Sigmoid colon (tissue), 7 donors: ENCODE data around the gene AXL. TPM values are rescaled to one million over a fixed set of nuclear protein-coding genes. Genes with fewer than 3 reads are reported as not detected.

Source experiments
- DNase-seq: peaks from one replicate; pipeline ENCODE4 v3.0.0-alpha.2; 2019
- H3K27ac ChIP-seq, 4 donors: fragments of 200-600 bp; sonication (generic); one replicate each; pipeline ENCODE4 v1.5.1; 2016 to 2019; ENCODE audit warnings: mild to moderate bottlenecking in 1 of 4
- H3K27me3 ChIP-seq, 3 donors: fragments of 200-600 bp; sonication (generic); one replicate each; pipeline ENCODE4 v1.5.1; 2019; ENCODE audit warnings: mild to moderate bottlenecking in 1 of 3
- H3K36me3 ChIP-seq, 4 donors: fragments of 200-600 bp; sonication (generic); one replicate each; pipeline ENCODE4 v1.5.1; 2016 to 2019
- H3K4me1 ChIP-seq, 4 donors: fragments of 200-600 bp; sonication (generic); one replicate each; pipeline ENCODE4 v1.5.1; 2017 to 2019
- H3K4me3 ChIP-seq, 4 donors: fragments of 200-600 bp; sonication (generic); one replicate each; pipeline ENCODE4 v1.5.1; 2017 to 2019; ENCODE audit warnings: mild to moderate bottlenecking in 2 of 4, moderate library complexity in 1 of 4
- H3K9me3 ChIP-seq, 4 donors: fragments of 200-600 bp in 3 of 4; sonication (generic) in 3 of 4; one replicate each; pipeline versions ENCODE4 v1.5.1 to v1.6.1; 2013 to 2019
- EP300 ChIP-seq, 4 donors: sonication (generic); formaldehyde crosslinking; IDR thresholded peaks; one replicate each; pipeline ENCODE4 v1.6.1; 2017; ENCODE audit warnings: antibody characterized with exemption in 4 of 4
- POLR2A ChIP-seq, 2 donors: fragments of 450-650 bp; IDR thresholded peaks; one replicate each; pipeline ENCODE4 v1.6.1; 2016; ENCODE audit warnings: antibody characterized with exemption in 2 of 2, mild to moderate bottlenecking in 2 of 2, moderate library complexity in 2 of 2
- POLR2AphosphoS5 ChIP-seq, 4 donors: sonication (generic); formaldehyde crosslinking; IDR thresholded peaks; one replicate each; pipeline ENCODE4 v1.6.1; 2017; ENCODE audit warnings: antibody characterized with exemption in 4 of 4
- WGBS, 2 donors: extraction: QIAGEN DNeasy Blood & Tissue Kit; methylation state at CpG; one replicate each; pipeline ENCODE4 v1.1.7; 2013; 5-methylcytosine and 5-hydroxymethylcytosine counted together
- intact Hi-C: fragments of 100-400 bp; cut with DNase I; formaldehyde crosslinking; loops from one replicate; pipeline ENCODE4 v1.15.1; 2023
- polyA plus RNA-seq, 3 donors: library from polyadenylated mRNA; stranded (reverse); fragments of 200-250 nt; gene quantifications; one replicate each; pipeline ENCODE4 v1.2.3, GENCODE V29; 2013
- total RNA-seq, 4 donors: library from RNA; depleted of rRNA; stranded (reverse); fragments of >200 nt; gene quantifications; one replicate each; pipeline ENCODE4 v1.1.0, GENCODE V29; 2016
- TF ChIP-seq, protein P1 (sequence below), 4 experiments: fragments of 450-650 bp in 3 of 4; fragments of 200-600 bp in 1 of 4; IDR thresholded peaks; one replicate each; pipeline ENCODE4 v1.5.1; 2016 to 2019; ENCODE audit warnings: antibody characterized with exemption in 4 of 4, mild to moderate bottlenecking in 3 of 4, moderate library complexity in 2 of 4
- donor health status: healthy with polysubstance abuse.
- donor health status: Bipolar disorder and iron deficiency.
- donor health status: healthy.

The AXL gene
- total and polyA plus RNA-seq, 7 donors: 5.4 to 108 (median 85.9) TPM

DNA sequence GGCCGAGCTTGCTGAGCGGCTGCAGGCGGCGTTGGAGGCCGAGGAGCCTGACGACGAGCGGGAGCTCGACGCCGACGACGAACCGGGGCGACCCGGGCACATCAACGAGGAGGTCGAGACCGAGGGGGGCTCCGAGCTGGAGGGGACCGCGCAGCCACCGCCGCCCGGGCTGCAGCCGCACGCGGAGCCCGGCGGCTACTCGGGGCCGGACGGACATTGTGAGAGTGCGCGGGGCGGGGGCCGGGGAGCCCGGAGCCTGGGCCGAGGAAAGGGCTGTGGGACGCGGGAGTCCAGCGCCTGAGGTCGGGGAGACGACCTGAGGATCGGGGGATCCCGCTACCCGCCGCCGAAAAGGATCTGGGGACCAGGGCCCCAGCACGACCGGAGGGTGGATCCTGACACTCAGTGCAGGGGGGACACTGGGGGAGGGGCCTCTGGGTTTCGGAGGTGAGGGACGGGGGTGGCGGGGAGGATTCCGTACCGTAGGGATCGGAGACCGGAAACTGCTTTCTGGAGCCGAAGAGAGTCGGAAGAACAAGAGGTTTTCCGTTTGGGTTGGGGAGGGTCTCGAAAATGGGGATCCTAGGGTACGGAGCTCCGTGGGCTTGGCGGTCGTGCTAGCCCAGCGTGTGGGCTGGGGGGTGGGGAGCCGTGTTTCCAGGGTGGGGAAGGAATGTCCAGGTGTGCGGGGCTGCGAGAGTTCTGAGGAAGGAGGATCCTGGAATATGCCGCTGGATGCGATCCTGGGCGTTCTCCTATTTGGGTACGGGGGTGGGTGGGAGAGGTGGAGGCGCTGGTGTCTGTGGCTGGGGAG, 45.8 kb downstream of the AXL start:
- Histone ChIP-seq H3K4me3 (peak overlapping the region; percentile 84 to 100 (median 92)), H3K9me3 (no peaks in the 10 kb centered on the region), H3K4me1 (peaks cover 0 to 40% (median 33%) of the 10 kb centered on the region in 4 donors), H3K36me3 (peaks cover 18 to 24% (median 21%) of the 10 kb centered on the region in 4 donors), H3K27me3 (no peaks in the 10 kb centered on the region), H3K27ac (peak overlapping the region; percentile 96 to 100 (median 100))
- DNase-seq: peak; percentile 84
- intact Hi-C loops: loop anchor here (5.0 kb wide), 1 partner anchor 88 kb away; the partner anchor contains the start of gene TGFB1
- TF ChIP-seq EP300 (IDR thresholded peaks at IDR 0.05) (no peak), POLR2A (IDR thresholded peaks at IDR 0.05) (no peak), POLR2AphosphoS5 (IDR thresholded peaks at IDR 0.05) (no peak)
- TF ChIP-seq, protein P1, sequence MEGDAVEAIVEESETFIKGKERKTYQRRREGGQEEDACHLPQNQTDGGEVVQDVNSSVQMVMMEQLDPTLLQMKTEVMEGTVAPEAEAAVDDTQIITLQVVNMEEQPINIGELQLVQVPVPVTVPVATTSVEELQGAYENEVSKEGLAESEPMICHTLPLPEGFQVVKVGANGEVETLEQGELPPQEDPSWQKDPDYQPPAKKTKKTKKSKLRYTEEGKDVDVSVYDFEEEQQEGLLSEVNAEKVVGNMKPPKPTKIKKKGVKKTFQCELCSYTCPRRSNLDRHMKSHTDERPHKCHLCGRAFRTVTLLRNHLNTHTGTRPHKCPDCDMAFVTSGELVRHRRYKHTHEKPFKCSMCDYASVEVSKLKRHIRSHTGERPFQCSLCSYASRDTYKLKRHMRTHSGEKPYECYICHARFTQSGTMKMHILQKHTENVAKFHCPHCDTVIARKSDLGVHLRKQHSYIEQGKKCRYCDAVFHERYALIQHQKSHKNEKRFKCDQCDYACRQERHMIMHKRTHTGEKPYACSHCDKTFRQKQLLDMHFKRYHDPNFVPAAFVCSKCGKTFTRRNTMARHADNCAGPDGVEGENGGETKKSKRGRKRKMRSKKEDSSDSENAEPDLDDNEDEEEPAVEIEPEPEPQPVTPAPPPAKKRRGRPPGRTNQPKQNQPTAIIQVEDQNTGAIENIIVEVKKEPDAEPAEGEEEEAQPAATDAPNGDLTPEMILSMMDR (IDR thresholded peaks at IDR 0.05): no peak
- 0 to 1% methylated on average over 75 of the region's 75 CpGs for WGBS, 2 donors

- 5 to 26% methylated on average over 17 of the region's 17 CpGs for WGBS, 2 donors
- Histone ChIP-seq H3K9me3 (no peaks in the 10 kb centered on the region), H3K27me3 (no peaks in the 10 kb centered on the region), H3K36me3 (peaks cover 21 to 28% (median 26%) of the 10 kb centered on the region in 4 donors), H3K27ac (peak overlapping the region; percentile 96 to 100 (median 100)), H3K4me3 (peak overlapping the region; percentile 84 to 100 (median 92)), H3K4me1 (peaks cover 0 to 40% (median 33%) of the 10 kb centered on the region in 4 donors)
- intact Hi-C loops: no loop called here
- TF ChIP-seq POLR2AphosphoS5 (IDR thresholded peaks at IDR 0.05): peak in 1 of 4 donors; percentile 35
- TF ChIP-seq EP300 (IDR thresholded peaks at IDR 0.05): no peak
- peak; percentile 64 for DNase-seq
Observed at GRCh38 chr19:41265395-41266153, 46.6 kb downstream of the AXL start.

DNA sequence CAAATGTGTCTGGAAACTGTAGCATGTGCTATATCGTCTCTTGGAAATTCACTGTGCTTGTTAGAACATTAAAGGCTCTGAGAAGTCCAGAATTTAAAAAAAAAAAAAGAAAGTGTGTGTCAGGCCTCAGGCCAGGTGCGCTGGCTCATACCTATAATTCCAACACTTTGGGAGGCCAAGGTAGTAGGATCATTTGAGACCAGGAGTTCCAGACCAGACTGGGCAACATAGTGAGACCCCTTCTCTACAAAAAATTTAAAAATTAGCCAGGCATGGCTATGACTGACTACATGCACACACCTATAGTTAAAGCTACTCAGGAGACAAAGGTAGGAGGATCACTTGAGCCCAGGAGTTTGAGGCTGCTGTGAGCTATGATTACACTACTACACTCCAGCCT, 50.0 kb downstream of the AXL start:
- intact Hi-C loops: no loop called here
- H3K27ac ChIP-seq: no peak overlapping the region
- DNase-seq: no peak
- TF ChIP-seq POLR2A (IDR thresholded peaks at IDR 0.05): no peak
- TF ChIP-seq, protein P1 (IDR thresholded peaks at IDR 0.05): no peak
- no peak for TF ChIP-seq EP300 (IDR thresholded peaks at IDR 0.05)
- no peak for TF ChIP-seq POLR2AphosphoS5 (IDR thresholded peaks at IDR 0.05)
- H3K4me3 ChIP-seq: no peak overlapping the region
- peaks cover 53 to 63% (median 61%) of the 10 kb centered on the region in 4 donors for H3K36me3 ChIP-seq
- H3K4me1 ChIP-seq: peaks cover 0 to 32% (median 25%) of the 10 kb centered on the region in 4 donors
- no peaks in the 10 kb centered on the region for H3K27me3 ChIP-seq
- WGBS, 2 donors: 97 to 98% methylated on average over 2 of the region's 2 CpGs
- no peaks in the 10 kb centered on the region for H3K9me3 ChIP-seq

GRCh38 chr19:41269571-41269970, 50.5 kb downstream of the AXL start:
- Histone ChIP-seq H3K27ac (no peak overlapping the region), H3K9me3 (no peaks in the 10 kb centered on the region), H3K4me1 (peaks cover 0 to 32% (median 25%) of the 10 kb centered on the region in 4 donors), H3K36me3 (peaks cover 58 to 68% (median 66%) of the 10 kb centered on the region in 4 donors), H3K27me3 (no peaks in the 10 kb centered on the region), H3K4me3 (no peak overlapping the region)
- TF ChIP-seq POLR2A (IDR thresholded peaks at IDR 0.05) (no peak), EP300 (IDR thresholded peaks at IDR 0.05) (no peak), POLR2AphosphoS5 (IDR thresholded peaks at IDR 0.05) (no peak)
- TF ChIP-seq, protein P1 (IDR thresholded peaks at IDR 0.05): no peak
- intact Hi-C loops: no loop called here
- no peak for DNase-seq
- 97% methylated on average over 5 of the region's 5 CpGs for WGBS, 2 donors

DNA sequence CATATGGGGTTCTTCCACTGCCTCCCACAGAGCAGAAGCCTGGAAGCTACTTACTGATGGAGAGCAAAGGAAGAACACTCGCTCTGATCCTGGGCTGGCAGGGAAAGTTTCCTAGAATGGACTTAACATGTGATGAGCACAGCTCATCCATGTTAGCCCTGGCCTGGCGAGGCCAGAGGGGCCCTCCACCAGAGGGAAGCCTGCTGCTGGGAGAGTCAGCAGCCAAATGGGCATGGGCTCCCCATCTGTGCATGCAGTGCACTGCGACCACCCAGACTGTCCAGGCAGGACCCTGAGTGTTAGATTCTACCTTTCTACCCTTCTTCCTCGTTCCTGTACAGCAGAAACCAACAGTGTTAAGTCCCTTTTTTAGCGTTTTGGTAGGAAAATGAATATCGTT, 54.1 kb downstream of the AXL start:
- whole genome bisulfite sequencing, 2 donors: 92 to 94% methylated on average over 6 of the region's 6 CpGs
- peaks cover 90 to 100% (median 97%) of the 10 kb centered on the region in 4 donors for H3K36me3 ChIP-seq

More for the DNA sequence above, 54.1 kb downstream of the AXL start:
- H3K4me1 ChIP-seq: peaks cover 0 to under 1% (median 0%) of the 10 kb centered on the region in 4 donors
- intact Hi-C loops: no loop called here
- TF ChIP-seq POLR2AphosphoS5 (IDR thresholded peaks at IDR 0.05) (no peak), EP300 (IDR thresholded peaks at IDR 0.05) (no peak), POLR2A (IDR thresholded peaks at IDR 0.05) (no peak)
- TF ChIP-seq, protein P1 (IDR thresholded peaks at IDR 0.05): no peak
- H3K9me3 ChIP-seq: no peaks in the 10 kb centered on the region
- H3K4me3 ChIP-seq: no peak overlapping the region
- DNase-seq: no peak
- H3K27ac ChIP-seq: no peak overlapping the region
- H3K27me3 ChIP-seq: no peaks in the 10 kb centered on the region
